GM12875 (cell line): Measurements from ENCODE around the gene SKIC2.
A peak's percentile ranks its signal among the peaks of the same experiment; 100 is the strongest.
"Not testable (repeated sequence)": the region's sequence is repeated elsewhere in the genome, so short reads cannot be mapped to it uniquely, and the experiment has no call there.

Source experiments
- H3K4me3 ChIP-seq: one replicate; pipeline ENCODE4 v1.5.1; 2011; ENCODE audit warnings: low read depth, low read length, control low read depth
- TF ChIP-seq, protein P1 (sequence below): IDR thresholded peaks from 2 replicates; pipeline ENCODE4 v1.5.1; 2011; ENCODE audit warnings: low read depth, mild to moderate bottlenecking, control low read depth, inconsistent platforms, low read length, moderate library complexity, borderline replicate concordance; ENCODE audit not compliant: insufficient read depth

SKIC2 gene

DNA sequence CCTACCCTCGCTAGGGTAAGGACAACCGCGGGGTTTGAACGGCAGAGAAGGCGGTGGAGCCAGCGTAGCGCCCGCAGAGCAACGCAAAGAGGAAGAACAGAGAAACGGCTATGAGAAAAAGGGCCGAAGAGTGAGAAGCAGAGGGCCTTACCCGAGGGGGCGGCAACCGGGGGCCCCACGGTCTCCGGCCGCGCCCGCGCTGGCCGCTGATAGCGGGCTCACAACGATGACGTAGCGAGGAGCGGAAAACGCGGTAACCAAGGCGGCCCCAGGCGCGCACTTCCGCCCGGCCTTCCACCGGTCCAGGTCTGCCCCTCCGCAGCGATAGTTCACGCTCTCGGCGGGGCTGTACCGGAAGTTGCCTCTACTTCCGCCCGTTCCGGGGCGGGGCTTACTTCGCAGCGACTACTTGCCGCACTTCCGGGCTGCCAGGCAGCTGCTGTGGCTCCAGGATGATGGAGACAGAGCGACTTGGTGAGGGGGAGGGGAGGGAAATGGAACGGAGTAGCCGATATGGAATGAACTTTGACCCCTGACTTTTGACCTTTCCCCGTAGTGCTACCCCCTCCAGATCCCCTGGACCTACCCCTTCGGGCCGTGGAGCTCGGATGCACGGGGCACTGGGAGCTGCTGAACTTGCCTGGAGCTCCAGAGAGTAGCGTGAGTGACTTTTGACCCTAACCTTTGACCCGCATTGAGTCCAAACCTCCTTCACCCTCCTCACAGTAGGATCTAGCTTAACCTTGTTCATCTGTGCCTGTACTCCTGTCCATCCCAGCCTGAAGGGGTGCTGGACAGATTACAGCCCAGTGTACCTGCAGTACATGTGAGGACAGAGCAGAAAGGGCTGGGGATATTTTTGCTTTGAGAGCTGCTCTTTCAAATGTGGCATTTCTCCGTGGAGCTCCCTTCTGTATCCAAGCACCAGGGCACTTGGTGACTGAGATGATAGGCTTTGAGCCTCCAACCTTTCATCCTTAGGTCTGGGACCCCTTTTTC is at the start of gene SKIC2, which contains the start of gene NELFE:
TSS of gene SKIC2 (plus strand) at position 435 of the 999 bp plus-strand sequence. CDS start at position 453, 18 bp downstream.
TSS of gene NELFE (minus strand) at position 231 of the 999 bp plus-strand sequence. CDS start 525 bp downstream, outside the sequence.
- H3K4me3 ChIP-seq: peak within 1 kb of the TSS; percentile 83
- TF ChIP-seq, protein P1, sequence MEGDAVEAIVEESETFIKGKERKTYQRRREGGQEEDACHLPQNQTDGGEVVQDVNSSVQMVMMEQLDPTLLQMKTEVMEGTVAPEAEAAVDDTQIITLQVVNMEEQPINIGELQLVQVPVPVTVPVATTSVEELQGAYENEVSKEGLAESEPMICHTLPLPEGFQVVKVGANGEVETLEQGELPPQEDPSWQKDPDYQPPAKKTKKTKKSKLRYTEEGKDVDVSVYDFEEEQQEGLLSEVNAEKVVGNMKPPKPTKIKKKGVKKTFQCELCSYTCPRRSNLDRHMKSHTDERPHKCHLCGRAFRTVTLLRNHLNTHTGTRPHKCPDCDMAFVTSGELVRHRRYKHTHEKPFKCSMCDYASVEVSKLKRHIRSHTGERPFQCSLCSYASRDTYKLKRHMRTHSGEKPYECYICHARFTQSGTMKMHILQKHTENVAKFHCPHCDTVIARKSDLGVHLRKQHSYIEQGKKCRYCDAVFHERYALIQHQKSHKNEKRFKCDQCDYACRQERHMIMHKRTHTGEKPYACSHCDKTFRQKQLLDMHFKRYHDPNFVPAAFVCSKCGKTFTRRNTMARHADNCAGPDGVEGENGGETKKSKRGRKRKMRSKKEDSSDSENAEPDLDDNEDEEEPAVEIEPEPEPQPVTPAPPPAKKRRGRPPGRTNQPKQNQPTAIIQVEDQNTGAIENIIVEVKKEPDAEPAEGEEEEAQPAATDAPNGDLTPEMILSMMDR: no peak

DNA sequence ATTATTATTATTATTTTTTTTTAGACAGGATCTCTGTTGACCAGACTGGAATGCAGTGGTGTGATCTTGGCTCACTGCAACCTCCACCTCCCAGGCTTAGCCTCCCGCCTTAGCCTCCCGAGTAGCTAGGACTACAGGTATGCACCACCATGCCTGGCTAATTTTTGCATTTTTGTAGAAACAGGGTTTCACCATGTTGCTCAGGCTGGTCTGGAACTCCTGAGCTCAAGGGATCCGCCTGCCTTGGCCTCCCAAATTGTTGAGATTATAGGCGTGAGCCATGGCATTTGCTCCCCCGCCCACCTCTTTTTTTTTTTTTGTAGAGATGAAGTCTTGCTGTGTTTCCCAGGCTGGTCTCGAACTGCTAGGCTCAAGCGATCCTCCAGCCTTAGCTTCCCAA is 49.7 kb upstream of the SKIC2 start:
- not testable (repeated sequence) for H3K4me3 ChIP-seq

DNA sequence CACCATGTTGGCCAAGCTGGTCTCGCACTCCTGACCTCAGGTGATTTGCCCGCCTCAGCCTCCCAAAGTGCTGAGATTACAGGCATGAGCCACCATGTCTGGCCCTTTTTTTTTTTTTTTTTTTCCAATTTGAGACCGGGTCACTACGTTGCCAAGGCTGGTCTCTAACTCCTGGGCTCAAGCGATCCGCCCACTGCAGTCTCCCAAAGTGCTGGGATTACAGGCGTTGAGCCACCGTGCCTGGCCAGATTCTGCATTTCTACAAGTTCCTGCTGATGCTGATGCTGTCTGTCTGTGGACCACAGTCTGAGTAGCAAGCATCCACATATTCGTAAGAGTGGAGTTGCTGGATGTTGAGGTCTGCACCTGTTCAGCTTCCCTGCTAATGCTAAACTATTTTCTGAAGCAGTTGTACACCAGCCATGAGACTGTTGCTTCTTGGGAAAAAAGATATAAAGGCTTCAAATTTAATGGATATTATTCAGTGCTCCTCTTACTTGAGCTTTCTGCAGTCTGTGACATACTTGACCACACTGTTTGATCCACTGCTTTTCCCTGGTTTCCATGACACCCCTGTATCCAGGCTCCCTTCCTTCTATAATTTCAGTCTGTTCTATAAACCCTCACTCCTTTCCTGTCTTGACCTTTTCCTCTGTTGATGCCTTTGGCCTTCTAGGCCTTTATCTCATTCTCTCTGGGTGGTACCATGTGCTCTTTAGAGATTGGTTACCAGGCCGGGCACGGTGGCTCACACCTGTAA is 47.0 kb upstream of the SKIC2 start:
- TF ChIP-seq, protein P1: no peak
- no peak overlapping the region for H3K4me3 ChIP-seq

DNA sequence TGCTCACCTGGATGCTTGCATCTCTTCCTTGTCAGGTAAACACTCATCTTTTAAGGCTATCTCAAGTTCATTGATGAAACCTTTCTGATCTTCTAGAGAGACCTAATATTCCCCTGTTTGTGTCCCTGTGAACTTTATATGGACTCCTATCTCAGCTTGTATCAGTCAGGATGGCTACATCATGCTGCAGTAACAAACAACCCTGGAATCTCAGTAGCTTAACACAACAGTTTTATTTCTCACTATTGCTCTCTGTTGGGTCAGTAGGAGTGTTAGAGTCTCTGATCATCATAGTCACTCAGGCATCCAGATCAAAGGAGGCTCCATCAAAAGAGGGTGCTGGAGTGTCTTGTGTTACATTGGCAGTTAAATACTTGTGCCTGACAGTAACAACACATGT is 43.6 kb upstream of the SKIC2 start:
- no peak overlapping the region for H3K4me3 ChIP-seq
- TF ChIP-seq, protein P1: no peak

DNA sequence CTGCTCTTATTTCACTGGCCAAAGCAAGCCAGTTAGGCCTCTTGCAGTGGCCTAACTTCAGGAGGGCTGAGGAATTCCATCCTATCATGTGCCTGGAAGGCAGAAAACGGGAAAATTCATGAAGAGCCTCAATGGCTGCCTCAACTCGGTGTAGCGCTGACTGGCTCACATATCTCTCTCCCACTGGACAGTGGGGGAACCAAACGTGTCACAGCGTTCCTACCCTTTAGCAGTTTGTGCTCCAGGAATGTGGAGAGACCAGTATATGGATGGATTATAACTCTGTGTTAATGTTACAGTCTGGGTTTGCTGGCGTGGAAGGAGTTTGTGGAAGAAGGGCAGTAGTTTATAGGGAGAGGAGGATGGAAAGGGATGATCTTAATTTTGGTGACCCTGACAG is 43.2 kb upstream of the SKIC2 start:
- TF ChIP-seq, protein P1: no peak
- no peak overlapping the region for H3K4me3 ChIP-seq

DNA sequence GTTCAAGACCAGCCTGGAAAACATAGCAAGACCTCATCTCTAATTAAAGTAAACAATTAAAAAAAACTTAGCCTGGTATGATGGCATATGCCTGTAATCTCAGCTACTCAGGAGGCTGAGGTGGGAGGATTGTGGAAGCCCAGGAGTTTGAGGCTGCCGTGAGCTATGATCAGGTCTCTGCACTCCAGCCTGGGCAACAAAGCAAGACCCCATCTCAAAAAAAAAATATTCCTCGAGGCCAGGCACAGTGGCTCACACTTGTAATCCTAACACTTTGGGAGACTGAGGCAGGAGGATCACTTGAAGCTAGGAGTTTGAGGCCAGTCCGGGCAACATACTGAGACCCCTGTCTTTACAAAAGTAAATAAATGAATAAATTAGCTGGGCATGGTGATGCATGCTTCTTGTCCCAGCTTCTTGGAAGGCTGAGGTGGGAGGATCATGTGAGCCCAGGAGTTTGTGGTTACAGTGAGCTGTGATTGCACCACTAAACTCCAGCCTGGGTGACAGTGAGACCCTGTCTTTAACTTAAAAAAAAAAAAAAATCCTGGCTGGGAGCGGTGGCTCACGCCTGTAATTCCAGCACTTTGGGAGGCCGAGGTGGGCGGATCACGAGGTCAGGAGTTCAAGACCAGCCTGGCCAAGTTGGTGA is 40.8 kb upstream of the SKIC2 start:
- TF ChIP-seq, protein P1: no peak
- no peak overlapping the region for H3K4me3 ChIP-seq
